ENCODE measurements around the gene ERO1A. TPM values are rescaled to one million over a fixed set of nuclear protein-coding genes. Genes with fewer than 3 reads are reported as not detected.

ERO1A gene
- total RNA-seq, 2 experiments from 2014 or later, result 87.4 to 90.4 TPM

DNA sequence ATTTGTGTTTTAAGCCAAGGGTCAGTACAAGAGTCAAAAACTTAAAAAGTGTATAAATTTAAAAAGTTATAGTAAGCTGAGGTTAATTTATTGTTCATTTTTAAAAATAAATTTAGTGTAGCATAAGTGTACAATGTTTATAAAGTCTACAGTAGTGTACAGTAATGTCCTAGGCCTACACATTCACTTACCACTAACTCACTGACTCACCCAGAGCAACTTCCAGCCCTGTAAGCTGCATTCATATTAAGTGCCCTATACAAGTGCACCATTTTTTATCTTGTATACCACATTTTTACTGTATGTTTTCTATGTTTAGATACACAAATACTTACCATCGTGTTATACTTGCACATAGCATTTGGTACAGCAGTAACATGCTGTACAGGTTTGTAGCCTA, 105.0 kb downstream of the ERO1A start:
- intact Hi-C loops (cut with micrococcal nuclease), result no loop called here
- H3K4me1 Mint-ChIP-seq (ENCODE audit: low read depth), result no peaks in the 10 kb centered on the region
- no peak for DNase-seq
- no peaks in the 10 kb centered on the region for H3K36me3 Mint-ChIP-seq (ENCODE audit: low read depth)
- CTCF ChIA-PET, result no interaction called here
- H3K27ac Mint-ChIP-seq, result no peak overlapping the region
- no peak overlapping the region for H3K4me3 Mint-ChIP-seq
- H3K9me3 Mint-ChIP-seq, result peaks cover 9% of the 10 kb centered on the region
- H3K27me3 Mint-ChIP-seq (ENCODE audit: low read depth), result no peaks in the 10 kb centered on the region

Other genes starting within 250 kb of the ERO1A start
- gene TXNDC16, start 143.1 kb downstream of the ERO1A start, total RNA-seq, result 1 to 10 TPM; 4.5 to 4.6 TPM
- gene GPR137C, start 142.7 kb downstream of the ERO1A start, total RNA-seq, result under 1 TPM in 1 of 2 experiments, not detected in 1; 0.07 TPM
- gene PSMC6, start 11.6 kb upstream of the ERO1A start, total RNA-seq, result 100 to 1,000 TPM; 103 to 114 TPM
- 10 to 100 TPM; 13.3 to 14.1 TPM for gene STYX, start 34.6 kb upstream of the ERO1A start, total RNA-seq
- gene GNPNAT1, start 96.0 kb upstream of the ERO1A start, total RNA-seq, result 10 to 100 TPM; 26.1 to 26.9 TPM

All from activated naive CD4-positive, alpha-beta T cell treated with anti-CD3 and anti-CD28 coated beads for 36 hours (primary cell).